ENCODE measurements around the gene ST6GALNAC3.

Gene ST6GALNAC3

DNA sequence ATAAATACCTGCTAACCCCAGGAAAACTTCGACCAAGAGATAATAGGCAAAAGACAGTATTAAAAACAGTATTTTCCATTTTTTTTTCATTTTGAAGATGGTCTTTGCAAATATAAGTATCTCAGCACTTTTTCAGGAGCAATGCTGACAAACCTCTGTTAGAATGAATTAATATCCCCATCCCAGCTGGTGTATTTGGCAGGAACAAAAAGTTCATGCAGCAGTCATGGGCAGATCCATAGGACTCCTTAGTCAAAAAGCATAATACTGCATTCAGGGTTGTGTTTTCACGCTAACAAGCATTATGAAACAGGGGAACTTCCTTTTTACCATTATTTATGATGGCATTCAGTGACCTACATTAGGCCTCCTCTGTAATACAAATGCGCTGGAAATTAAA, 344.0 kb downstream of the ST6GALNAC3 start:
- DNase-seq (ENCODE audit: low read depth in 1 of 2, low spot score in 1 of 2), result no peak

DNA sequence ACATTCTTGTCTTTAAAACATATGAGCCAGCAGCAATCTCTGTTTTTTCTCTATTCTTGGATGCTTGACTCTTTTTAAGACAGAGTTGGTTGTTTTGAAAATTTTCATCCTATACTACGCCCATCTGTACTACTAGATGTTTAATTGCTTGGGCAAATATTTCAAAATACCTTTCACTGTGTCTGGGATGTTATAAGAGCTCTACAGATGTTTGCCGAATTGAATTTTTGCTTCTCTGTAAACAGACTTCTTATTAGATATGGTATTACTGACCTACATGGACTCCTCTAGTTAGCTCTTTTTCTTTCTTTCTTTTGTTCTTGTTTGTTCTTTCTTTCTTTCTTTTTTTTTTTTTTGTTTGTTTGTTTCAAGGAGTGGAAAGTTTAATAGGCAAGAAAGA, 345.1 kb downstream of the ST6GALNAC3 start:
- no peak for DNase-seq (ENCODE audit: low read depth in 1 of 2, low spot score in 1 of 2)

DNA sequence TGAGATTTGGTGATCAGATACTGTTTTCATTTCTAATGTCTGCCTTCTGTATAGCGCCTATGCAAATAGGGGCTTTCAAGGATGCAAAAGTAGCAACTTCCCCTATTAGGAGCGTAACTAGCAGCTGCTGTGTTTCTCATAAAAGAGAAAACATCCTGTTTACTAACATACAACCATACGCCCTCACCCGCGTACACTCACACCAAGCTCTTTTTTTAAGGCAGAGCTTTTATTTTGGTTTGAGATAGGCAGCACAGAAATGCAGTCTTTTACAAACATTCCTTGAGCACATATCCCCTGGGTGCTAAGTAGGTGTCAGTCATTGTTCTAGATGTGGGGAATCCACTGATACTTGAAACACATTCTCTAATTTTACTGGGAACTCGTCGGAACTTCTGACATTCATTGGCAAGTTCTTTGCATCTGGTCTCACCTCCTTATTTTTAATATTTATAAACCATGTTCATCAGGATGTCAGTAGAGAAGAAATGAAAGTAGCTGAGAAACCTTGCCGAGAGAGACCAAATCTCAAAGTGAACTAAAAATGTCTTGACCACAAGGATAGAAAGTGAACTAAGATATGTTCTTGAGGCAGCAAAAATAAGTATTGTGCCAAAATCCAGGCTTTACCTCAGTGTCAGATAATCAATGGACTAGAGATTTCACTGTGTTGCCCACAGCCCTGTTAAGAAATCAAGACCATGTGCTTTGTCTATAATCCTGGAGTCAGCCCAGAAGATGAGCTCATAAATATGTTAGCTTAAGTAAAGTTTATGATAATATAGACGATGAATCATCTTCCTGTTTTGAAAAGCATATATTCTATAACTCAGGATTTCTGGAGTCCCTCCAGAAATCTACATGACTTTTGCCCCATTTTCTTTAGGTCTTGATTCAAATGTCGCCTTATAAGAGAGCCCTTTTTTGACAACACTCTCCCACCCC, 350.9 kb downstream of the ST6GALNAC3 start:
- no peak for DNase-seq (ENCODE audit: low read depth in 1 of 2, low spot score in 1 of 2)

DNA sequence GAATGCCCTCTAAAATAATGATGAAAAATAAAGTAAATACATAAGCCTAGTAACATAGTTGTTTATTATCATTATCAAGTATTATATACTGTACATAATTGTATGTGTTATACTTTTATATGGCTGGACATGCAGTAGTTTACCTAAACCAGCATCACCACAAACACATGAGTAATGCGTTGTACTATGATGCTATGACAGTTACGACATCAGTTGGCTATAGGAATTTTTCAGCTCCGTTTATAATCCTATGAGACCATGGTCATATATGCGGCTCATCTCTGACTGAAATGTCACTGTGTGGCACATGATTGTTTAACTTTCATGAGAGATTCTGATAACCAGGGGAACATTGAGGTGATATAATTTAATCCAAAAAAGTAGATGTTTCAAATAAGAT, 352.1 kb downstream of the ST6GALNAC3 start:
- no peak for DNase-seq (ENCODE audit: low read depth in 1 of 2, low spot score in 1 of 2)

DNA sequence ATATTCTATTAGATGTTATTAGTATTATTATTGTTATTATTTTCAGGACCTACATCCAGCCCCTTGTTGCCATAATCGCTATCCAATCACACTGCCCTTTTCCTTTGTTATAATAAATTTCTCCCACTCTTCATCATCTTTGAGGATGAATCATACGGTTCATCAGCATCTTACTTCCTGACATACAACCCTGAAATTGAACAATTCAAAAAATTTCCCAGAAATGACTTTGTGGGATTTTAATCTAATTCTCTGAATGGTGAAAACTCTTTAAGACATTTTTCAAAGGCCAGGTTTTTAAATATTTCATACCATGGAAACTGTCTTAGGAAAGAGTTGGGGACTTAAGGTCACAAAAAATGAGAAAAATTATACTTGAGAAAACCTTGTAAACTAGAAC, 353.5 kb downstream of the ST6GALNAC3 start:
- no peak for DNase-seq (ENCODE audit: low read depth in 1 of 2, low spot score in 1 of 2)

DNA sequence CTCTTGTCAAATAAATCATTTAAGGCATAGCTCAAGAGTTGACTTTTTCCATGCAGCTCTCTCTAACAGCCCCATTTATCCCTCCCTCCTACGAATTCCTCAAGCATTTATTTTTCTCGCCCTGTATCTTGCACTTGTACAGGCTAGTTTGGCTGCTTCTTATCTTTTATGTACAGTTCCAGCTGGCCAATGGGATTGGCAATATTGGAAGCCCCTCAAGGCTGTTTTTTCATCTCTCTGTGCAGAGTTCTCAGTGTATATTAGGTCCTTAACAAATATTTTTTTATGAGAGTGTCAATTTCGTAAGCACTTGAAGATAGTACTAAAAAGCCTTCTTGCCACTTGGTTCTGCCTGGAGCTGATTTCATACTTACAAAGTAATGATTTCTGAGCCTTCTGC, 356.0 kb downstream of the ST6GALNAC3 start:
- DNase-seq (ENCODE audit: low read depth in 1 of 2, low spot score in 1 of 2), result no peak

DNA sequence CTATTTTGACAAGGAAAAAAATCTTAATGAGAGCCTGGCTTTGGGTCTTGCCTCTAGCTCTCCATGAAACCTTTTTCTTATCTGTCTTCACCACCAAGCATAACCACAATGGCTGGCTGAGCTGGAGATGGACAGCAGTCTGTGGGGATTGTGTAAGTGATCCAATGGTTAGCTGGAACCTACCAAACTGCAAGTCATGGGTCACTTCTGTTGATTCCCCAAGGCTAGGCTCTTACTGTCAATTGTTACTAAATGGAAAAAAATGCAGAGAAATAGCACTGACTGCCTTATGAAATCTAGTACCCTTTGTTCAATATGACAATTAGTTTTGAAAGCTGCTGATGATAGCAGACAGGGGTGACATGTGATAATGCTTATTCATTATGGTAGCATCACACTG, 359.0 kb downstream of the ST6GALNAC3 start:
- DNase-seq (ENCODE audit: low read depth in 1 of 2, low spot score in 1 of 2), result no peak

DNA sequence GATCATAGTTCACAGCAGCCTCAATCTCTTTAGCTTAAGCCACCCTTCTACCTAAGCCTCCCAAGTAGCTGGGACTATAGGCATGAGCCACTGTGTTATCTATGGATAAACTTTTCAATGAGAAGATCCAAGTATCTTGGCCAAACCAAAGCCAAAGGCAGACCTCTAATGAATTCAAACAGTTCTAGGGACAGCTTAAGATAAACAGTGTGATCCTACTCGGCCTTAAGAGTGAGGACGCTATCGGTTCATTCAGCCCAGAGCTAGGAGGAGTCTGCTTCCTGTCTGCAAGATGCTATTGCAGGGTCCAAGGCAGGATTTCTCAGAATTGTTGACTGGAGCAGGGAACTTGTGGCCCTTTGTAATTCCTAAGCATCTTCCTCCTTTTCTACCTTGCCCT, 368.7 kb downstream of the ST6GALNAC3 start:
- DNase-seq (ENCODE audit: low read depth in 1 of 2, low spot score in 1 of 2), result no peak

DNA sequence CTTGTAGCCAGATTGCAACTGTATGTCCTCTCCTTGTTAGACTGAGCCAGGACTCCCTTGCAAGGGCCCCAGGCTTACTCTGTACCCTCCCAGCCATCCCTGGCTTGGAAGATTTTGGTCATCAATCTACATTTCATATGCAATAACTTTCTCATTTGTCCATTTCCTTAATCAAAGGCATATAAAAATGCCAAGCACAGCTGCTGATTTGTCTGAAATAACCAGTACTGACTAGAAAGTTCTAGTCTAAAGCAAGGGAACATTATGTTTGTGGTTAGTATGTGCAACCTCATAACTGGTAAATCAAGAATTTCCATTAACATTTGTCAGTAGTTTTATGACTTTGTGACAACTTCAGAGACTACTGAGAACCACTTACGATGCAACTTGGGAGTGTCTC, 370.2 kb downstream of the ST6GALNAC3 start:
- DNase-seq (ENCODE audit: low read depth in 1 of 2, low spot score in 1 of 2), result no peak

DNA sequence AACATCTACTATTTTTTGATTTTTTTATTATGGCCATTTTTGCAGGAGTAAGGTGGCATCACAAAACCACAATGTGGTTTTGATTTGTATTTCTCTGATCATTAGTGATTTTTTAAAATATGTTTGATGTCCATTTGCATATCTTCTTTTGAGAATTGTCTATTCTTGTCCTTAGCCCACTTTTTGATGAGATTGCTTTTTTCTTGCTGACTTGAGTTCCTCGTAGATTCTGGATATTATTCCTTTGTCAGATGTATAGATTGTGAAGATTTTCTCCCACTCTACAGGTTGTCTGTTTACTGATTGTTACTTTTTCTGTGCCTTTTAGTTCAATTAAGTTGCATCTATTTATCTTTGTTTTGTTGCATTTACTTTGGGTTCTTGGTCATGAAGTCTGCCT, 375.7 kb downstream of the ST6GALNAC3 start:
- DNase-seq (ENCODE audit: low read depth in 1 of 2, low spot score in 1 of 2), result no peak

DNA sequence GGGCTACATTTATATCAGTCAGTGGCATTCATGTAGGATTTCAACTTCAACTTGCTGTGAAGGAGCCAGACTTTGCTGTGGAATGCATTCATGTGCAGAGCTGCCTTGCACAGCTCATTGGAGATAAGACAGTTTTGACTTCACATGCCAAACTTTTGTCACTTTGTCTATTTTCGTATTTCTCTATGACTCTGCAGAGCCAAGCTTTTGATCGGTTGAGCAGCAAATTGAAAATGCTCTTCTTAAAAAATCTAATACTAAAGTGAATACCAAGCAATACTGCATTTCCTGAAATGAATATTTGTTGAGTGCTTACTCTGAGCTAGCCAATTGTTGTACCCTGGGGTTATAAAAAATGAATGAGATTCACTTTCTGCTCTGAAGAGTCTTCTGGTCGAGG, 388.7 kb downstream of the ST6GALNAC3 start:
- DNase-seq (ENCODE audit: low read depth in 1 of 2, low spot score in 1 of 2), result no peak

DNA sequence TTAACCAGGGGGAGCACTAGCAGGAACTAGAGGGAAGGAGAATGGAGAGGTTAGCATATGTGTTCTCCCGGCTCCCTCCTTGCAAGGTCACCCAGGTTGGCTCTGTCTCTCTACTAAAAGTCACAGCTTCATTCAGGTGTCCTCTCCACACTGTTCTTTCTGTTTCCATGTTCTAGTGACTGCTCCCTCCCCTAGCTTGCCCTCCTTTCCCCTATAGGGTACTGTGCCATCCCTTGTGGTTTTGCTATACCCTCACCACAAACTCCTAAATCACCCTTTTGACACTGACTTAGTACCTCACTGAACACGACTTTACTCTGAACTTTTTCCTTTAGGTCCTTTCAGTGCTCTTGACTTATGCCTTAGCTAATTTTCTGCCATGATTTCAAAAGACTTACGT, 389.3 kb downstream of the ST6GALNAC3 start:
- no peak for DNase-seq (ENCODE audit: low read depth in 1 of 2, low spot score in 1 of 2)

DNA sequence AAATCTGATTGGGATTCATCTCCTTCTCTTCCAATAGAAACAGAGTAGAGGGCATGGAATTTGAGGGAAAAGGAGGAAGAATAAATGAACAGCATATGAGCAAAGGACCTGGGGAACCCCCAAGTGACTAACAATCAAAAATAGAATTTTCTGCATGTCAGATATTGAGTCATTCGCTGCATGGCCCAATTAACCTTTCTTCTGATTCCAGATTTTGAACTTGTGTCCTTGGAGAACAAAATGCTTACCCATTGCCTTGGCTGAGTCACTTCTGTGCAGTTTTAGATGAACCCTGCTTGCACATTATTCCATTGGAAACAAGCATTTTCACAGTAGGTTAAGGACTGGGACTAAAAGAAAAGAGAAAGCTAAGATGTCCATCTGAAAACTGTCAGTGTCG, 390.5 kb downstream of the ST6GALNAC3 start:
- no peak for DNase-seq (ENCODE audit: low read depth in 1 of 2, low spot score in 1 of 2)

DNA sequence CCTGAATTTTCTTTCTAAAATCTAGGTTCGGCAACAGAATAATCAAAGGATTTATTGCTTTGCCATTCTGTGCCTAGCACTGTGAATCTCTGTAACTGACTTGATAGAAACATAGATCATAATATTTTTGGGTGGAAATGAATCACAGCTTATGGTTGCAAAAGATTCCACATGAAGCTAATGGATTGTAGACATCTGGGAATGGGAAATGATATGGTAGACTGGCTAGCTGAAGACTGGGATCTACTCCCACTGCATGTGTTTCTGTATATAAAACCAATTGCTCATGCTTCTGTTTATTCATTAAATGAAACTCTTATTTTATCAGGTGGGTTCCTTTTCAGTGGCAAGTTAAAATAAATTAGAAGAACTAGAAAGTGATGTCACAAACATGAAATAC, 395.6 kb downstream of the ST6GALNAC3 start:
- no peak for DNase-seq (ENCODE audit: low read depth in 1 of 2, low spot score in 1 of 2)

DNA sequence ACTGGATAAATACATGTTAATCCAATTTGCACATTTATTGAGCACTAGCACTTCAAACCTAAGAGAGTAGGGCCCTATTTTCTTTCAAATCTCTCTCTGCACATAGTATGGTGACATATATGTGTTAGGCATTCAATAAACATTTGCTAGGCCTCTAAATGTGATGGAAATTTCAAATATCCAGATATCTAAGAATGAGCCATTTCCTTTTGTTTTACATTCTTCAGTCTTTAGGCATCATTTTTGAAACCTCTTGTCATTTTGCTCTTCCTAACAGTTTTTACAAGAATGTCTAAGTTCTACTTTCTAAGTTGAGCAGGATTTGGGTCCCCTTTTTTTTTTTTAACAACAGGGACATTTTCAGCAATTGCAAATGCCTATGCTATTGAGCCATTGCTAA, 397.0 kb downstream of the ST6GALNAC3 start:
- no peak for DNase-seq (ENCODE audit: low read depth in 1 of 2, low spot score in 1 of 2)

DNA sequence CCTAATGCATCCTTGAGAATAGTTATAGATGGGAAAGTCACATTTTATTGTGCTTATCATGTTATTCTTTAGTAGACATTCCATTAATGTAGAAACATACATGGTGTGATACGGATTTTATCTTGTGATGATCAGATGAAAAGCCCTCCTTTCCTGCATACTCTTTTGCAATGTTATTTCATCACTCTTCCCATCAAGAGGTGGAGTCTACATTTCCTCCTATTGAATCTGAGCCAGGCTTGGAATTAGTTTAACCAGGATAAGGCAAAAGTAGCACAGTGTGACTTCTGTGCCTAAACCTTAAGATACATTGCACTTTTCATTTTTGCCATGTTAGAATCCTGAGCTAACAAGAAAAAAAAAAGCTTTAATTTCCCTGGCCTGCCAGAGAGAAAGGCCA, 399.0 kb downstream of the ST6GALNAC3 start:
- DNase-seq (ENCODE audit: low read depth in 1 of 2, low spot score in 1 of 2), result no peak

DNA sequence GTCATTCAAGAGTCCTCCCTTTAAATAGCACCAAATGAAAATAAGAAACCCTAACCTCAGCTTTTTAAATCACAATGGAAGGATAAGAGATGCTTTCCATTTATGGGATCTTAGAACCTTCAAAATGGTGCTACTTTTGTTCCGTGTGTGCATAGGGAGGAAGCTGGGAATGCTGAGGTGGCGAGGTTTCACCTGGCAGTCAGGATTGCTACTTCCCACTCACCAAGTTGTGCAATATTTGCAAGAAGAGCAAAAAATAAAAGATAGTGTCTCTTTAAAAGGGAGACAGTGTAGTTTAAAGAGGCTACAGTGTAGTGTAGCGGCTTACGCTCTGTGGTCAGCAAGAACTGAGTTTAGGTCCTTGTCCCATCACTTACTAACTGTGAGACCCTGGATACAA, 400.4 kb downstream of the ST6GALNAC3 start:
- no peak for DNase-seq (ENCODE audit: low read depth in 1 of 2, low spot score in 1 of 2)

DNA sequence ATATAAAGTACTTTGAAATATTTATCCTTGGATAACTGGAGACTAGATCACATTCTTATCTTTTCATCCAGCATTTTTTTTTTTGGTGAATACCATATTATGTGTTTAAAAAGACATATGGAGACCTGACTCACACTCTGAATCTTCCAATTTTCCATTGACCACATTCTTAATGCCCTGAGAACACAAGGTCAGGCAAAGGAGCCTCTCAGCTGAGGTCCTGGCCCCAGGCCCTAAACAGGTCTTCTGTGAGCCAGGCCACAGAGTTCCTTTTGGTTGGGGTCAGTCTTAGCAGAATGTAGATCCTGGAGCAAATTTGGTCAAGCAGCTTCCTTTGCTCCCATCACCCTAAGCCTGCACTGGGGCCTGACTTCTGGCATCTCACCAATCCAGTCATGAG, 402.6 kb downstream of the ST6GALNAC3 start:
- no peak for DNase-seq (ENCODE audit: low read depth in 1 of 2, low spot score in 1 of 2)

DNA sequence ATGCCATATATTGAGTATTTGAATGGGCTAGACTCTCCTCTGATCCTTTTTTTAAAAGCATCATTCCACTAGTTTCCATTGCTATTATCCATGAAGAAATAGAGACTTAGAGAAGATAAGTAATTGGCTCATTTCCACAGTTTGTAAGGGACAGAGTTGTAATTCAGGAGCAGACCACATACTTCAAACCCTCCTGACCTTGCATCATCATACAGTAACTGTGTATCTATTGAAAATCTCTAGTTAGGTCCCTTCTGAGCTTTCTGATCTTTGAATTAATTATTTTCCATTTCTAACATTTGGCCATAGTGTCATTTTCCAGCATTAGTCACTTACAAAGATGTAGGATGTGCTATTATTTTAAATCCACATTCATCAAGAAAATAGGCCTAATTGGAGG, 406.3 kb downstream of the ST6GALNAC3 start:
- DNase-seq (ENCODE audit: low read depth in 1 of 2, low spot score in 1 of 2), result no peak

DNA sequence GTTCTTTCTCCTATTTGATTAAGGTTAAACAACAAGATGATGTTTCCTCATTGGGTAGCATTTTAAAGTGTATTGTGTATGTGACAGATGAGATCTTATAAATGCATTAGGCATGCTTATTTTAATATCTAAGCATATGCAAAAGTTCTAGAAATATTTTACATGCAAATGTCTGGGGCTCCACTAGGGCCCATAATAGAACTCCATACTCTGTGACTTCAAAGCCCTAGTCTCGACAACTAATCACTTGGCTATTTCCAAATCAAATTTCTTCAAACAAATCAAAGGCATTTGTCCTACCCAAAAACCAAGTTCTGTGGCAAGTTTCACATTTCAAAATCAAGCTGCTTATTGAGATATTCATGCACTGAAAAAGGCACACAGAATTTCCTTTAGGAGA, 407.1 kb downstream of the ST6GALNAC3 start:
- no peak for DNase-seq (ENCODE audit: low read depth in 1 of 2, low spot score in 1 of 2)

DNA sequence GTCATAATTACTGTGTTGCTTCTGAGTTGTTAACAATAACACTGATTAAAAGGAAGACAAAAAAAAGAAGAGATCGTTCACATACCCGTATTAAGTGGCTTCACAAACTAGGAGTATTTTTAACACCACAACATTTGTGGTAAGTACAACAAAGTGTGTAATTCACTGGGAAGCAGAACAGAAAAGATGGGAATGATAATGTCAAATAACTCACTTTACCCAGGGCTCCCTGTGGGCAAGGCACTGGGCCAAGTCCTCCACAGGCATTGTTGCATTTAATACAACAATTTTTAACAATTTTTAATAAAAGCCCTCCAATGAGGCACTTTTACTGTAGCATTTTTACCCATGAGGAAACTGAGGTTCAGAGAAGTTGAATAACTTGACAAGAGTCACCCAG, 407.7 kb downstream of the ST6GALNAC3 start:
- DNase-seq (ENCODE audit: low read depth in 1 of 2, low spot score in 1 of 2), result no peak

DNA sequence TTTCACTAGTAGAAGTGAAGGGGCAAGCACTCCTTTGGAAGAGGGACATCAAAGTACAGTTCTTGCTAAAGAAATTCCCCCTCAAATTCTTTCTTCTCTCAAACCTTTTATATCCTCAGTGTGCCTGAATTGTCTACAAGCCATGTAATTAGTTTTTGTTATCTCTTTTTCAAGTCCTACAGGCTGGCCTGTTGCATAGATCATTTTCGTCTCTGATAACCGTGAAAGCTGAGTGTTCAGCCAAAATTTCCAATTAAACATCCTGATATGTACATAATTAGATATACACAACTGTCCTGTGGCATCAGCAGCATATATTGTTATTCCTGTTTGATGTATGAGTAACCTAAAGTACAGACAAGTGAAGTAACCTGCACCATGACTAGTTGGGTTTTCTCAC, 417.2 kb downstream of the ST6GALNAC3 start:
- DNase-seq (ENCODE audit: low read depth in 1 of 2, low spot score in 1 of 2), result no peak

DNA sequence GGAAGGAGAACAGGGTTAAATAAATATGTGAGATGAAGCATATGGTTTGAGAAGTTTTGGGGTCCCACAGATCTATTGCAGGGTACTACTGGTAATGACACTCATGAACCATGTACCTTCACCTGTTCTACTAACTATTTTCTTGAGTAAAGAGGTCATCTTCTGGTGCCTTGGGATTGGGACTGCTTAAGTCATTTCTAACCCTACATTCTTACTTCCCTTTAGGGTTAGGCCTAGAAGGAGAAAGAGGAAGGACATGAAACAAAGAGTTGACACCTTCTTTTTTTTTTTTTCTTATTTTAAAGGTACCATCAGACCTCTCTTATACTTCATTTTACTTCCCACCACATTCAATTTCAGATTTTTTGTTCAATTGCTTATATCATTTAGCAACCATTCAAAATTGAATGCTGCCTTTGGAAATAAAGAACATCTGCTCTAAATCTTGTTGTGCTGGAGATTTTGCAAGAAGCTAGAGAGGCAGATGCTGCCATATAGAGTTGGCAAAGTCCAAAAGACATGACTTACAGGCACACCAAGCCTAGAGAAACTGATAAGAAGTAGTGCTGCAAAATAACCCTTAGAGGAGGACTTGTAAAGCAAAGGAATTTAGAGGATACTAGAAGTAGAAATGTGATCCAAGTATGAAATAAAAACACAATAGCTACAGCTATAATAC, 418.3 kb downstream of the ST6GALNAC3 start:
- no peak for DNase-seq (ENCODE audit: low read depth in 1 of 2, low spot score in 1 of 2)

Measured in activated CD4-positive, alpha-beta T cell treated with anti-CD3 and anti-CD28 coated beads, Interleukin-2, amount 50 U/mL, for 24 hours (primary cell).